ENCODE data around the gene C1QA. TPM values are rescaled to one million over a fixed set of nuclear protein-coding genes. Genes with fewer than 3 reads are reported as not detected.

C1QA gene
- total RNA-seq, 3 donors from 2014 or later (not counting 1 experiment from before 2014, with no cell fraction given) = 0.43 to 3.9 TPM; not detected in 1

DNA sequence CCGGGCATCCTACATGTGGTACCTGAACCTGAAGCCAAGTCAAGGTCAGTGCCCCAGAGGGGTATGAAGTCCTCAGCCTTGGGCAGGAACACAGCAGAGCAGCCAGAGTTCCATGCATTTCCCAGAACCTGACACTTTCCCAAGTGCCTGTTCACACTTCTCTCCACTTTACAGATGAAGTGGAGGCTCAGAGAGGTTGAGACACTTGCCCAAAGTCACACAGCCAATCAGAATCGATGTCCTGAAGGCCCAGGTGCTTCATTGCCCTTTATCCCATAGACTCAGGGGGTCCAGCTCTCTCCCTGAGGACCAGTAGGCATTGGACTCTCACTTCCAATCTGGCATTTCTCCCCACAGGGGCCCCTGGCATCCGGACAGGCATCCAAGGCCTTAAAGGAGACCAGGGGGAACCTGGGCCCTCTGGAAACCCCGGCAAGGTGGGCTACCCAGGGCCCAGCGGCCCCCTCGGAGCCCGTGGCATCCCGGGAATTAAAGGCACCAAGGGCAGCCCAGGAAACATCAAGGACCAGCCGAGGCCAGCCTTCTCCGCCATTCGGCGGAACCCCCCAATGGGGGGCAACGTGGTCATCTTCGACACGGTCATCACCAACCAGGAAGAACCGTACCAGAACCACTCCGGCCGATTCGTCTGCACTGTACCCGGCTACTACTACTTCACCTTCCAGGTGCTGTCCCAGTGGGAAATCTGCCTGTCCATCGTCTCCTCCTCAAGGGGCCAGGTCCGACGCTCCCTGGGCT, 2.2 kb downstream of the C1QA start:
- Mint-ChIP-seq H3K9me3 (no peaks in the 10 kb centered on the region), H3K4me1 (peaks cover 0 to 13% of the 10 kb centered on the region in 2 donors), H3K4me3 (no peak overlapping the region), H3K27me3 (ENCODE audit: low read depth in 2 of 2) (peaks cover 0 to 8% of the 10 kb centered on the region in 2 donors), H3K27ac (no peak overlapping the region), H3K36me3 (no peaks in the 10 kb centered on the region)
- ATAC-seq = no peak
- intact Hi-C loops (cut with micrococcal nuclease) = no loop called here
- Histone ChIP-seq H3K27ac (ENCODE audit: low read length) (no peak overlapping the region), H3K4me3 (ENCODE audit: low read length) (no peak overlapping the region), H3K4me1 (ENCODE audit: control insufficient read depth, insufficient read depth, low read length) (peaks cover 20% of the 10 kb centered on the region), H3K27me3 (ENCODE audit: control insufficient read depth, insufficient read depth, low read length) (no peaks in the 10 kb centered on the region), H3K9me3 (ENCODE audit: control insufficient read depth, insufficient read depth, low read length) (no peaks in the 10 kb centered on the region), H3K36me3 (ENCODE audit: control insufficient read depth, insufficient read depth, low read length) (no peaks in the 10 kb centered on the region)
- no peak for DNase-seq
- 84% methylated on average over 23 of the region's 23 CpGs for WGBS (ENCODE audit: insufficient coverage)
- TF ChIP-seq, protein P1, sequence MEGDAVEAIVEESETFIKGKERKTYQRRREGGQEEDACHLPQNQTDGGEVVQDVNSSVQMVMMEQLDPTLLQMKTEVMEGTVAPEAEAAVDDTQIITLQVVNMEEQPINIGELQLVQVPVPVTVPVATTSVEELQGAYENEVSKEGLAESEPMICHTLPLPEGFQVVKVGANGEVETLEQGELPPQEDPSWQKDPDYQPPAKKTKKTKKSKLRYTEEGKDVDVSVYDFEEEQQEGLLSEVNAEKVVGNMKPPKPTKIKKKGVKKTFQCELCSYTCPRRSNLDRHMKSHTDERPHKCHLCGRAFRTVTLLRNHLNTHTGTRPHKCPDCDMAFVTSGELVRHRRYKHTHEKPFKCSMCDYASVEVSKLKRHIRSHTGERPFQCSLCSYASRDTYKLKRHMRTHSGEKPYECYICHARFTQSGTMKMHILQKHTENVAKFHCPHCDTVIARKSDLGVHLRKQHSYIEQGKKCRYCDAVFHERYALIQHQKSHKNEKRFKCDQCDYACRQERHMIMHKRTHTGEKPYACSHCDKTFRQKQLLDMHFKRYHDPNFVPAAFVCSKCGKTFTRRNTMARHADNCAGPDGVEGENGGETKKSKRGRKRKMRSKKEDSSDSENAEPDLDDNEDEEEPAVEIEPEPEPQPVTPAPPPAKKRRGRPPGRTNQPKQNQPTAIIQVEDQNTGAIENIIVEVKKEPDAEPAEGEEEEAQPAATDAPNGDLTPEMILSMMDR (IDR thresholded peaks at IDR 0.05) = no peak

- Mint-ChIP-seq H3K27me3 (ENCODE audit: low read depth in 2 of 2) (peaks cover 0 to 8% of the 10 kb centered on the region in 2 donors), H3K9me3 (no peaks in the 10 kb centered on the region), H3K4me3 (no peak overlapping the region), H3K27ac (no peak overlapping the region), H3K36me3 (no peaks in the 10 kb centered on the region), H3K4me1 (peaks cover 0 to 9% of the 10 kb centered on the region in 2 donors)
- Histone ChIP-seq H3K9me3 (ENCODE audit: control insufficient read depth, insufficient read depth, low read length) (no peaks in the 10 kb centered on the region), H3K4me1 (ENCODE audit: control insufficient read depth, insufficient read depth, low read length) (peaks cover 14% of the 10 kb centered on the region), H3K36me3 (ENCODE audit: control insufficient read depth, insufficient read depth, low read length) (no peaks in the 10 kb centered on the region), H3K27ac (ENCODE audit: low read length) (no peak overlapping the region), H3K4me3 (ENCODE audit: low read length) (no peak overlapping the region), H3K27me3 (ENCODE audit: control insufficient read depth, insufficient read depth, low read length) (no peaks in the 10 kb centered on the region)
- intact Hi-C loops (cut with micrococcal nuclease) = no loop called here
- 17% methylated on average over 8 of the region's 8 CpGs for WGBS (ENCODE audit: insufficient coverage)
- ATAC-seq (no peak), DNase-seq (no peak)
- TF ChIP-seq, protein P1 (IDR thresholded peaks at IDR 0.05) = no peak
These were observed 2.9 kb downstream of the C1QA start for GRCh38 chr1:22639286-22639685.

- DNase-seq = no peak
- no peaks in the 10 kb centered on the region for H3K9me3 ChIP-seq (ENCODE audit: control insufficient read depth, insufficient read depth, low read length)
- no peaks in the 10 kb centered on the region for H3K36me3 Mint-ChIP-seq
- no peak overlapping the region for H3K4me3 Mint-ChIP-seq
- no peak for ATAC-seq
- no peaks in the 10 kb centered on the region for H3K36me3 ChIP-seq (ENCODE audit: control insufficient read depth, insufficient read depth, low read length)
- intact Hi-C loops (cut with micrococcal nuclease) = no loop called here
- no peak overlapping the region for H3K27ac ChIP-seq (ENCODE audit: low read length)
- TF ChIP-seq, protein P1 (IDR thresholded peaks at IDR 0.05) = no peak
- 70% methylated on average over 8 of the region's 8 CpGs for WGBS (ENCODE audit: insufficient coverage)
- peaks cover 0 to 7% of the 10 kb centered on the region in 2 donors for H3K4me1 Mint-ChIP-seq
- H3K4me3 ChIP-seq (ENCODE audit: low read length) = no peak overlapping the region
- no peaks in the 10 kb centered on the region for H3K27me3 ChIP-seq (ENCODE audit: control insufficient read depth, insufficient read depth, low read length)
- H3K27me3 Mint-ChIP-seq (ENCODE audit: low read depth in 2 of 2) = peaks cover 0 to 8% of the 10 kb centered on the region in 2 donors
- no peaks in the 10 kb centered on the region for H3K9me3 Mint-ChIP-seq
- H3K27ac Mint-ChIP-seq = no peak overlapping the region
- peaks cover 4% of the 10 kb centered on the region for H3K4me1 ChIP-seq (ENCODE audit: control insufficient read depth, insufficient read depth, low read length)
These were observed 4.8 kb downstream of the C1QA start for GRCh38 chr1:22641247-22641646.

Data from natural killer cell (primary cell).